Measurements from ENCODE around the gene GRIK4.

GRIK4 gene

DNA sequence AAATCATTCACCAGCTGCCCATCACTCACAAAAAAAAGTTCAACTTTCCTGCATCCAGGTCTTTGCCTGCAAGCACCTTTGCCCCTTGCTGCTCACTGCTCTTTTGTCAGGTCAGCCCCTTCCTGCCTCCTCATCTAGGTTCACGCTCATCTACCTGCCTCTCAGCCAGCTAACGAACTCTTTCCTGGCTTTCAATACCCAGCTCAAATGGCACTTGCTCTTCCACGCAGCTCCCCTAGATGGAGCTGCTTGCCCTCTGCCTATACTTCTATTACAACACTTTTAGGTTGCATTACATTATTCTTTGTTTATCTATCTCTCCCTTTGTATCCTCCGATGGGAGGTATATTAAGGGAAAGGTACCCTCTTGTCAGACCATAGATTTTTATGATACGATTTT is 433.5 kb downstream of the GRIK4 start:
- DNase-seq (ENCODE audit: low read depth, low spot score): no peak

DNA sequence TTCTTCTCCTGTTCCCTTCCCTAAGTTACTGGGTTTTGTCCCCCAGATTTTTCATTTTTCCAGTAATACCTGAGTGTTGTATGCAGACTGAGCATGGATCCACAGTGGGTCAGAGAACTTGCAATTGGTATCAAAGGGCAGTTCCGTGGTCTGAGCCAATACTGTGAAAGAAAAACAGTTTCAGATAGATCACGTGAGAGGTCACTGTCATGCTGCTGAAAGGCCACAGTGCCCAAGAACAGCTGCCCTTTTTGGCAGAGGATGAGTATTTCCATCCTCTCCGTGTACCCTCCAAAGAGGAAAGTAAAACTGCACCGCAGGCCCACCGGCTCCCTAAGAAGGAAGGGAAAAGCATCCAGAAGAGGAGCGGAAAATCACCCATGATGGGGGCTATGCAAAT is 439.3 kb downstream of the GRIK4 start:
- DNase-seq (ENCODE audit: low read depth, low spot score): no peak

DNA sequence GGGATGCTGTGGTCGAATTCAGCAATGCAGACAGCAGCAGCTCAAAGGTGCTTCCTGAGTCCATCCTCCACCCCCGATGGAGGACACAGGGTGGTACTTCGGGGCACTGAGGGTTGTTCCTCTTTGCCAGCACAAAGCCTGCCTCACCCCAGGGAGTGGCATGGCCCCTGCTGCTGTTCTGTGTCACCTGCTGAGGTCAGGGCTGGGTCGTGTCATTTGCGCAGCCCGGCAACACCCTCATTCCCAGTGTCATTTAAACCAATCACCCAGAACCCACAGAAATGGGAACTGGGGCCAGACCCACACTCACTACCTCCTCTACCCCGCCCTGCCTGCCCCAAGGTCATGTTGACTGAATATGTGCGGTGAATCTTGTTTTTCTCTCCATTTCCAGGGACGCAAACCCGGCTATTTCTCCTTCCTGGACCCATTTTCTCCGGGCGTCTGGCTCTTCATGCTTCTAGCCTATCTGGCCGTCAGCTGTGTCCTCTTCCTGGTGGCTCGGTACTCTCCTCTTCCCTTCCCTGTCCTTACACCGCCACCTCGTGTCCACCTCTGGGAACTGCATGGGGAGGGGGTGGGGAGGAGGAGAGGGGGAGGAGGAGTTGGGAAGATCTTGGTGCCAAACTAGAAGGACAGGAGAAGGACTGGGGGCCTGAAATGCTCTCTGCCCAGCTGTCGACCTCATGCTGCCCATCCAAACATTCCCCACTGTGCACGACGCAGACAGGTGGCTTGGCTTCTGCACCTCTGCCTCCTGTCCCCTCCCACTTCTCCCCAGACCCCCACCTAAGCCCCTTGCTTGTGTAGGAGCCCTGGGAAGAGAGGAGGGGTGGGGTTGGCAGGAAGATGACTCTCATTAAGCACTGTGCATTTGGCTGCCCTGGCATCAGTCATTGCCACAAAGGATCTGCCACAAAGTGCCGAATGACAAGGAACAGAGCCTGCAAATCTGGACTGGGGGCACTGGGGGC is 441.2 kb downstream of the GRIK4 start:
- peak; percentile 89 for DNase-seq (ENCODE audit: low read depth, low spot score)

DNA sequence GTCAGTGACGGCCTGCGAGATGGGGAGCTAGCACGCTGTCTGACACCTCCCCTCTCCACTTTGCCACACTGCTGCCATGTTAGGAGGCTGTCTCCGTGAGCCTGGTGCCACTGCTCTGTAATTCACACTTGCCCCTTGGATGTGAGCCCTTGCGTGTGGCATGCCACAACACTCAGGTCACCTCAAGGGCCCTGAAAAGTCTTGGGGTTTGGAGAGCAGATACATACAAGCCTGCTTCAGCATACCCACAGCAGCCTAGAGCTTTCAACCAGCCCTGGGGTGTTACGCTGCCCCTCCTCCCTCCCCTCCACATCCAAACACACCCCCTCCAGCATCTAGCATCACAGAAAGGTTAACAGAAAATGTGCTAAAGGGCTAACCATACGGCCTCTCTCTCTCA is 442.8 kb downstream of the GRIK4 start:
- no peak for DNase-seq (ENCODE audit: low read depth, low spot score)

DNA sequence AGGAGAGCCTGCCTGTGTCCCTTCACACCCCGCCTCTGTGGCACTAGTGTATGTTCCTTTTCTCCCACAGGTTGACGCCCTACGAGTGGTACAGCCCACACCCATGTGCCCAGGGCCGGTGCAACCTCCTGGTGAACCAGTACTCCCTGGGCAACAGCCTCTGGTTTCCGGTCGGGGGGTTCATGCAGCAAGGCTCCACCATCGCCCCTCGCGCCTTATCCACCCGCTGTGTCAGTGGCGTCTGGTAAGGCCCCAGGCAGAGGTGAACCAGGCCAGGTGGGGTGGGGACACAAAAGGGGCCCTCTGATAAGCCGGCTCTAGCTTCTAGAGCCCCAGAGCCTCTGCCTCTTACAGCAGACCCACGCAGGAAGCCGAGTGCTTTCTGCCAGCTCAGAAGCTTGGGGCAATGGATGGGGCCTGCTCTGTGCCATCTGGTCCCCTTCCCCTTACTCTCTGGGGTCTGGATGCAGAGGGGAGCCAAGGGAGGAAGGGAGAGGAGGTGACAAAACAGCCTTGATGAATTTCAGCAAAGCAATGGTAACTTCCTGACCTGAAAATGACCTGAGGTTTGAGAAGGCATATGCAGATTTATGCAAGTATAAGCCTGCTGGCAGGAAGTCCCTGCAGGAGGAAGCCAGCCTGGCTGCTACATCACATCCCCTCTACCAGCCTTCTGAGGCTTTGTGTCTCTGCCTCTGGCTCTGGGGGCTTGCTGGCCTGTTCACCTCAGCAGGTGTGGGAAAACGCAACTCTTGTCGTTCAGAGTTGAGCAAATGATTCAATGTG is 445.4 kb downstream of the GRIK4 start:
- peak; percentile 18 for DNase-seq (ENCODE audit: low read depth, low spot score)

DNA sequence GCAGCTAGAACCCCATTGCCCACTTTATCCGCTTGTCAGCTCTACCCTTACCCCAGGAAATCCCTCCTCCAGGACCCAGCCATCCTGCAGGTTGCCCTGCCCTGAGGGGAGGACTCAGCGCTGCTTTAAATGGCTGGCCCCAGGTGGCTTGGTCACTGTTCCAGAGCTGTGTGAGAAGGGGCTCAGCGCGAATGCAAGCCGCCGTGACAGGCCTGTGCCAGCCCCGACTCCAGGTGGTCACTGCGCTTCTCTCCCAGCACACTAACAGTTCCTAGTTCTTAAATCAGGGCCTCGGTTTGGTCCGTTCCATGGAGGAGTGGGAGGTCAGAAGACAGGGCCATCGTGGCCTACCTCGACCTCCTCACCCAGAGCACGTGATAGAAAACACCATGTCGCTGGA is 446.6 kb downstream of the GRIK4 start:
- no peak for DNase-seq (ENCODE audit: low read depth, low spot score)

DNA sequence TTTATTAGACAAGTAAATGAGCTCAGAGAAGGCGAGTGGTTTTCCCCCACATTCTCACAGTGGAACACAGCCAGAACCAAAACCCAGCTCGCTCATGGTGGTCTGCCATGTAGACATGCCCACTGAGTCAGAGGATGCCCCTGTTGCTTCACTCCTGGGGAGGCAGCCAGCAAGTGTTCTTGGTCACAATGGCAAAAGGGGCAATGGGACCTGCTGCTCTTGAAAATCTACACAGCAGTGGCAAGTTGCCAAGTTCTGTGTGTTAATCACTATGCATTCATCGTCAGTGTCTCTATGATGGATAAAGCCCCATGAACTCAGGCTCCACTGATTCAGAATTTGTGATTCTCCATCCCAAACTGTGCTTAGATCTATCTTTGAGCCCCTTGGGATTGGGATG is 447.6 kb downstream of the GRIK4 start:
- no peak for DNase-seq (ENCODE audit: low read depth, low spot score)

DNA sequence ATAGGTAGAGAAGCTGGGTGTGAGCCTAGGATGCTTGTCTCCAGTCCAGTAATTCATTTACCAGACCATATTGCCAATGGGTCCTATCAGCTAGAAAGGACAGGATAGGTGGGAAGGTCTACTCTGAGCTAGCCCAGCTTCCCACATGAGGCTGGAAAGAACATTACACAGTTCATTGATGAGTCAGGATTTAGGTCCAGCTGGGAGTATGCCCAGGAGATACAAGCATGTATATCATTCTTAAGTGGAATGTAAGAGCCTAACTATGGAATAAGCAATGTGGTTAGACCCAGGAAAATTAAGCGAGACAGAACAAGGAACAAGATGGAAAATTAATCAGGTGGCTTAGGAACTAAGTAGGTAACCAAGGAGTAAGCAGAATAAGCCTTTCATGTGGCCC is 453.3 kb downstream of the GRIK4 start:
- DNase-seq (ENCODE audit: low read depth, low spot score): peak; percentile 50

DNA sequence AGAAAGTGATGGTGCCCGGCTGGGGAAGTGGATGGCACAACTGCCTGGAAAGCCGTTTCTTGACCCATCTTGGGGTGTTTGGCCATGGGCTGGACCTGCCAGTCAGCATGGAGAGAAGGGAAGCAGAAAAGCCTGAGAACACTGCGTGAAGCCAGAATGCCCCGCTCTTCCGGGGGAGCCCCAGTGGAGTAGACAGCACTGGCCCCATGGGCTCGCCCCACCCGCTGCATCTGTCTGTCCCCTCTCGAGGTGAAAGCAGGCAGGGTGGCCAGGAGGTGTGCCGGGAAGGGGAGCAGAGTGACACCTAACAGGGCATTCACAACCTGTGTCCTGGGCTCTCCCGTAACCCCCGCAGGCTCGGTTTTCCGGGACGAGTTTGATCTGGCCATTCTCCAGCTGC is 455.3 kb downstream of the GRIK4 start:
- no peak for DNase-seq (ENCODE audit: low read depth, low spot score)

DNA sequence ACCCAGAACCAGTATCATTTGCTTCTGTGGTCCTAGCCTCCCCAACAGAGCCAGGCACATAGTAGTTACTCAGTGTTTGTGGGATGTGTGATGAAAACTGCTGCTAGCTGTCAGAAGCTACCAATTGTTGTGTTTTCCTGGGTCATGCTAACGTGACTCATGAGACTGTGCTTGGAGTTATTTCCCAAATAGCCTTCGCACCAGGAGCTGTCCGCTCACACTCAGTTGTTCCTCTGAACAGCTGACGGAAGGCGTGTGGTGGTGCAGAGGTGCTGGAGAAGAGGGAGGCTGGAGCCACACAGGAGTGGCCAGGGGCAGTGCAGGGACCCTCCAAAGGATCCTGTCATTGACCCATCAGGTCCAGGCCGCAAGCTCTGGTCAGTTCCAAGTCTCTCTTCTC is 458.4 kb downstream of the GRIK4 start:
- no peak for DNase-seq (ENCODE audit: low read depth, low spot score)

DNA sequence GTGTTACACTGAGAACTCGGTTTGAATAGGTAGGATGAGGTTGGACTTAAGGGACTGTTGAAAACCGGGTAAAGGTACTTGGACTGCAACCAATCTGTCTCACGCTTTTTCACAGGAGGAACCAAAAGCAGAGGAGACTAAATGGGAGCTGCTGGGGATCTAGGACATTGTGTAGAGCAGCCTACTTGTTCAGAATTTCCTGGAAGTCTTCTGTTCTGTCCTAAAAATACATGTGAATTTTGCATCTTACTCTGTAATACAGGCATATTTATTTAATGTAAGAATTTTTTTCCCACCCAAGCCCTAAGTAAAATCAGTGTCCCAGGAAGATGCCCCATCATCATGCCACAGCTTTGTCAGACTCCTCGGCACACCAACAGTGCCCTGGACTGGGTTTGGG is 460.3 kb downstream of the GRIK4 start:
- no peak for DNase-seq (ENCODE audit: low read depth, low spot score)

DNA sequence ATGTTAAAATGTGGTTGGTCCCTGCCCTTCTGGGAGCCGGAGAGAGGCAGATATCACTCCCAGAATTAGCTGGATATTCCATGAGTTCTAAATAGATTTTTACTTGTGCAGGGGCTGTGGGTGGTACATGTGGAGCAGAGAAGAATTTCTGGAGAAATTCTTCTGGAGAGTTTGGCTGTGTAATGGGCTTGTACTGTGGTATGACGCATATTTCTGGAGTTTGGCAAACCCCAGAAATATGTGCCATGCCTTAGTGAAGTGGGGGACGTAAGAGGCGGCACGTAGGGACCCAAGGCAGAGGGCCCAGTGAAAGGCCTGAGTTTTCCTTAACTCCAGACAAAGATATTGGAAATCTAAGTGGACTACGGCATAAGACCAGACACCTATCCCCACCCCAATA is 461.1 kb downstream of the GRIK4 start:
- DNase-seq (ENCODE audit: low read depth, low spot score): no peak

DNA sequence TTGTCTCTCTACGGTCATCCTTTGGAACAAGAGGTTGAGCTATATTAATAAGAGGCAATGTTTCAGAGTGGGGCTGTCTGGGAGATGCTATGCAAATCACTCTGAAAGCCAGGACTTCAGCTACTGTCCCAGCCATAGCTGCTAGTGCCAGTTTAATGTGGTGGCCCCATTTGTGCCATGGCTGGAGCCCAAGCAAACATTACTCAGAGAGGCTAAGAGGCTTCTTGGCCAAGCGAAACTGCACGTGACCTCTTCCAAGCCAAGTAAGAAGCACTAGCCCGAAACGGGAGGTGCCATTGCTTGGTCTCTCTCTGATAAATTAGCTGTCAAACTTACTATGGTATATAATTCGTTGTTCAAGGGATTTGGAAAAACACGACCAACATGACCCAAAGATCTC is 462.0 kb downstream of the GRIK4 start:
- DNase-seq (ENCODE audit: low read depth, low spot score): no peak

DNA sequence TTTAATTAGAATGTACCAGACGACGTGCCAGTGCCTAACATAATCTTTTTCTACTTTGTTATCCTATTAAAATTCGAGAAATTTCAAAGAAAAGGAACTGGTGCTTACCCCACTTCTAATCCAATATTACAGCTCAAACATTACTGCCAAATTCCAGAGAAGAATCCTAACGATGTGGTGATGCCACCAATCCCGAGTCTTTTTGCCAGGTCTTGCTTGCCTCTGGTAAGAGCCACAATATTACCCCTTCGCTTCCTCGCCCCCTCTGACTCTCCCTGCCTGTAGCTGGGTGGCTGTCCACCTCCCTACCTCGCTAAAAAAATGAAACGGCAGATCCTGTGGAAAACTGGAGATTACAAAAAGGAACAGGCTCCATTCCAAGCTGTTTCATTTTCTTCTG is 462.9 kb downstream of the GRIK4 start:
- DNase-seq (ENCODE audit: low read depth, low spot score): peak; percentile 28

DNA sequence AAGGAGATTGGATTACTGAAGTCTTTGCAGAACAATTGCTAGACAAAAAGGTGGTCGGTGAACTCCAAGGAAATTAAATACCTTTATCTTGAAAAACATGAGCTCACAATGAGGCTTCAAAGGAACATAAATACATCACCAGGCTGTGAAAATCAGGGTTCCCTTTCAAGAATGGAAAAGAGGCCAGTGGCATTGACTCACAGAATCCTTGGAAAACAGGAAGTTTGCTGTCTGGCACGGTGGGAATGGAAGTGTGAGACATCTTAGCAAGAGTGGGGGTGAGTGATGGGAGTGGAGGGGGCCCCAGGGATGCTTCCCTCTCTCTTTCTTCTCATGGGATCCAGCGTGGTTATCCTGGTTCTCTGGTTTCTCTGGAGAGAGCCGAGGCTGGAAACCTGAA is 463.4 kb downstream of the GRIK4 start:
- DNase-seq (ENCODE audit: low read depth, low spot score): peak; percentile 37

DNA sequence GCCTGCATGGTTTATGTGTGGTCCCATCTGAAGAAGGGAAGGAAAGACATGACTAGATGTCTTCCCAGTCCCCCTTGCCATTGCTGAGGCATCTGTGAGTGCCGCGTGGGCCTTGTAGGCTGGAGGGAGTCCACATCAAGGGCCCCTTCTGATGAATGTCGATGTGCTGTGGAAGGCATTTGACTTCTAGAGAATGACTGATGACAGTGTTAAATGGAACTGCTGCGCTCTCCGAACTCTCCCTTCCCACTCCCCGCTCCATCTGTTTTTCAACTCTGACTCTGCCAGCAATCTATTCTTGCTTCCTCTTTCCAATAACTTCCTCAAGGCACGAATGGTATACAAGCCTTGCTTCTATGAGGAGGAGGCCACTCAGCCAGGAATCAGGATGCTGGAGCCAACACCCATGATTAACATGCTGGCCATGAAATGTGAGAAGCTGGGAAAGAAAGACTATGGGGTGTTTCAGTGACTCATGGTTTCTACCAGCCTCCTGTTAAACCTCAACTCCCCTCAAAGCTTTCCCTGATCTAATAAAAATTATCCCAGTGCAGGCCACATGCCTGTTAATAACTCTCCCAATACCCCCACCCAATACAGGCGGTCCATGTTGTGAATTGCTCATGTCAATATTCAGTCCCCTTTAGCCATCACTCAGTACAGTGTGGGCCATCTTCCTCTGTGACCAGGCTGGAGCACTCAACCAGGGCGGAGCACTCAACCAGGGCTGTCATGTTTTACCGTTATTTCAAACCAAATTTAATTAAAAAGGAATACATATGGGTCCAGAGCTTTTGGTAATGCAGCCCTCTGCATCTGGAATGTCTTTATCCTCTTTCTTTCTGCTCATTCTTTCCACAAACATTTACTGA is 466.0 kb downstream of the GRIK4 start:
- peak; percentile 64 for DNase-seq (ENCODE audit: low read depth, low spot score)

DNA sequence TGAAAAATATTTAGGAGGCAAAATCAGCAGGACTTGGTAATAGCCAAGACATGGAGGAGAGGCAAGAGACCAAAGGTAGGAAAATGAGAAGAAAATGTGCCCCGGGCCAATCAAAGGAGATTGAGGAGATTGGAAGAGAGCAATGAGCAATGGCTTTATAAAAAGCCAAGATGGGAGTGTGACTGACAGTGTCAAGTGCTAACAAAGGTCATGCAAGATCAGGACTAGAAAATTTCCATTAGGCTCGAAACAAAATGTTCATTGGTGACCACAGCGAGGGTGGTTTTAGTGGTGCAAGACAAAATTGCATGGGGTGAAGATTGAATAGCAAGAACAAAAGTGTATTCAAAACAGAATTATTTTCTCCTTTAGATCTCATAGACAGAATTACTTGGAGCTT is 467.2 kb downstream of the GRIK4 start:
- no peak for DNase-seq (ENCODE audit: low read depth, low spot score)

DNA sequence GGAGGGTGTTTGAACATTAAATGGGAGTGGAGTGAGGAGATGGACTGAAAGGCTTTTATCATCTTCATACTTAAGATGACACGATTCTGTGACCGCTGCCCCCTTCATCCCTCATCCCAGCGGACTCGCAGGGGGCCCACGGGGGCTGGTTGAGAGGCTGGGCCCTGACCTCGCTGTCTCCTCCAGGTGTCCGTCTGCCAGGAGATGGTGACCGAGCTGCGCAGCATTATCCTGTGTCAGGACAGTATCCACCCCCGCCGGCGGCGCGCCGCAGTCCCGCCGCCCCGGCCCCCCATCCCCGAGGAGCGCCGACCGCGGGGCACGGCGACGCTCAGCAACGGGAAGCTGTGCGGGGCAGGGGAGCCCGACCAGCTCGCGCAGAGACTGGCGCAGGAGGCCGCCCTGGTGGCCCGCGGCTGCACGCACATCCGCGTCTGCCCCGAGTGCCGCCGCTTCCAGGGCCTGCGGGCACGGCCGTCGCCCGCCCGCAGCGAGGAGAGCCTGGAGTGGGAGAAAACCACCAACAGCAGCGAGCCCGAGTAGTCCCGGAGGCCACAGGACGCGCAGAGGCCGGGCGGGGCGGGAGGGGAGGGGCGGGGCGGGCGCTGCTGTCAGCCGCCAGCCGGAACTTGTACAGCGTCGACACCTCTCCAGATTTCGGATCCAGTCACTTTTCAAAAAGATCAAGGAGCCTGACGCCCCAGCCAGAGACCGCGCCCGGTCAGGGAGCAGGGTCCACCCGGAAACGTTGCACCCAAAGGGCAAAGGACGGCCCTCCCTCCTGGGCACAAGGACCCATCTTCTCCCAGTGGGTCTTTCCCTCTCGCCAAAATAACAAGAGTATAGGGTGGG is 474.4 kb downstream of the GRIK4 start:
- peak; percentile 82 for DNase-seq (ENCODE audit: low read depth, low spot score)

DNA sequence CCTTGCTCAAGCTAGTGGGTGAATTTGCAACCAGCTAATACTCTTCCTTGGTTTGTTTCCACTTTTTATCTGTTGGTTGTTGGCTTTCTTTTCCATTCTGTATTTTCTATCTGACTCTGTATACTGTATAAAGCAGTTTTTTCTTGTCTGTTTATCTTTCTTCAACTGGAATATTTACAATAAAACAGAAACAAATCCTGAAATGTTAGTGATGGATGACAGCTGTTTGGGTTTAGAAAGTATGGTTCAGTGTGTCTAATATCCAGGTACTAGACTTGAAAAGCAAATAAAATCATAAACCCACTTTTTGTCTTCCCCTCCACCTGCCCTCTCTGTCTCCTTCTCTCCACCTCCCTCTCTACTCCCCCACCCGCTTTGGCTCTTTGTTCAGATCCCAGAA is 477.1 kb downstream of the GRIK4 start:
- DNase-seq (ENCODE audit: low read depth, low spot score): no peak

DNA sequence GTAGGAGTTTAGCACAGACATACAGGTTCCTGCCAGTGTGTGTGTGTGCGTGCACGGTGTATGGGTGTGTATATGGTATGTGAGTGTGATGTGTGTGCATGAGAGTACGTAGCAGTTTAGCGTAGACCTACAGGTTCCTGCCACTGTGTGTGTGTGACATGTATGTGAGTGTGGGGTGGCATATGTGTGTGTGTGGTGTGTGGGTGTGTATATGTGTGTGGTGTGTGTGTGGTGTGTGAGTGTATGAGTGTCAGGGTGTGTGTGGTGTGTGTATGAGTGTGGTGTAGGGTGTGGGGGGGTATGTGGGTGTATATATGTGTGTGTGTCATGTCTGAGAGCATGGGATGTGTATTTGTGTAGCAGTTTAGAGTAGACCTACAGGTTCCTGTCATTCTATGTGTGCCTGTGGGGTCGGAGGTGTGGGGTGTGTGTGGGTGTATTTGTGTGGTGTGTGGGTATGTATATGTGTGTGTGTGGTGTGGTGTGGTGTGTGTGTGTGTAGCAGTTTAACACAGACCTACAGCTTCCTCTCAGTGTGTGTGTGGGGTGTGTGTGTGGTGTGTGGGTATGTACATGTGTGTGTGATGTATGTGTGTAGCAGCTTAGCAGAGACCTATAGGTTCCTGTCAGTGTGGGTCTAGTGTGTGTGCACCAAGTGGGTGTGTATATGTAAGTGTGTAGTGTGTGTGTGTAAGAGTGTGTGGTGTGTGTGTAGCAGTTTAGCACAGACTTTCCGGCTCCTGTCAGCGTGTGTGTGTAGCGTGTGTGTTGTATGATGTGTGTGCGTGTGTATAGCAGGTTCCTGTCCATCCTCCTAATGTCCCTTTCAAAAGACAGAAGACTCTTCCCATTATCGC is 480.5 kb downstream of the GRIK4 start:
- DNase-seq (ENCODE audit: low read depth, low spot score): no peak

Measured in astrocyte of the hippocampus (primary cell).